BJ (cell line): ENCODE data around the gene OAS2. TPM values are rescaled to one million over a fixed set of nuclear protein-coding genes. Genes with fewer than 3 reads are reported as not detected.

Experiments used
- CTCF ChIA-PET: fragments of 350-600 bp; formaldehyde crosslinking; extraction: SDS; loops from one replicate; lab custom pipeline; 2021; ENCODE audit warnings: antibody characterized with exemption, inconsistent platforms; lab: Yijun Ruan, JAX
- POLR2A ChIA-PET: fragments of 300-600 bp; sonication (Branson Sonifier 250); formaldehyde crosslinking; extraction: SDS; loops from one replicate; lab custom pipeline; 2021; ENCODE audit warnings: antibody characterized with exemption; lab: Charles Lee
- DNase-seq: peaks from one replicate; pipeline ENCODE4 v3.0.0-alpha.2; 2011; ENCODE audit warnings: low read depth
- H3K27me3 ChIP-seq: 2 replicates; pipeline ENCODE4 v1.6.0; 2011; ENCODE audit warnings: low read length; ENCODE audit not compliant: control insufficient read depth, insufficient read depth
- H3K36me3 ChIP-seq: 2 replicates; pipeline ENCODE4 v1.5.1; 2011; ENCODE audit warnings: low read length; ENCODE audit not compliant: control insufficient read depth, insufficient read depth
- H3K4me3 ChIP-seq: 2 replicates; pipeline ENCODE4 v1.5.1; 2011; ENCODE audit warnings: low read depth, mild to moderate bottlenecking, control low read depth, low read length
- CTCF ChIP-seq: IDR thresholded peaks from 2 replicates; pipeline ENCODE4 v1.5.1; 2011; ENCODE audit warnings: low read depth, mild to moderate bottlenecking, control low read depth, inconsistent platforms, low read length, moderate library complexity; ENCODE audit not compliant: insufficient read depth
- polyA plus RNA-seq: library from polyadenylated mRNA; depleted of rRNA; stranded (reverse); fragments of >200 nt; gene quantifications from 2 replicates; pipeline ENCODE4 v1.2.3, GENCODE V29; 2011

The OAS2 gene
- polyA plus RNA-seq, 1 experiment = 1.2 TPM

DNA sequence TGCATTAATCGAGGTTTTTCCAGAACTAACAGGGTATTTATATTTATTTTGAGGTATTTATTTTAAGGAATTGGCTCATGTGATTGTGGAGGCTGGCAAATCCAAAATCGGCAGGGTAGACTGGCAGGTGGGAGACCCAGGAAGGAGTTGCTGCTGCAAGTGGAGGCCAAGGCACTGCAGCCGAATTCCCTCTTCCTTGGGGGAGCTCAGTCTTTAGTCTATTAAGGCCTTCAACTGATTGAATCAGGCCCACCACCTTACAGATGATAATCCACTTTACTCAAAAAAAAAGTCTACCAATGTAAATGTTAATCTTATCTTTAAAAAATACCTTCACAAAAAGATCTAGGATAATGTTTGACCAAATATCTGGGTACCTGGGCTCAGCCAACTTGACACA is 1.2 kb upstream of the OAS2 start:
- DNase-seq = no peak
- POLR2A ChIA-PET = no interaction called here
- H3K4me3 ChIP-seq = no peak overlapping the region
- no peaks in the 10 kb centered on the region for H3K36me3 ChIP-seq
- no peaks in the 10 kb centered on the region for H3K27me3 ChIP-seq
- CTCF ChIA-PET = interaction anchor here (1.0 to 3.5 kb wide), 2 partner anchors 15 to 72 kb away, joined by 3 to 27 read pairs; no protein-coding TSS in a partner anchor
- no peak for TF ChIP-seq CTCF

GRCh38 chr12:112977641-112978040 is 678 bp upstream of the OAS2 start:
- CTCF ChIA-PET = interaction anchor here (0.5 to 3.5 kb wide), 3 partner anchors 14 to 71 kb away, joined by 3 to 27 read pairs (median 3); no protein-coding TSS in a partner anchor
- POLR2A ChIA-PET = no interaction called here
- no peak for DNase-seq
- H3K36me3 ChIP-seq = no peaks in the 10 kb centered on the region
- no peak for TF ChIP-seq CTCF
- no peaks in the 10 kb centered on the region for H3K27me3 ChIP-seq
- H3K4me3 ChIP-seq = no peak overlapping the region

- ChIA-PET POLR2A (no interaction called here), CTCF (interaction anchor here (1.0 to 3.5 kb wide), 2 partner anchors 13 to 53 kb away, joined by 4 to 27 read pairs; no protein-coding TSS in a partner anchor)
- DNase-seq = no peak
- Histone ChIP-seq H3K27me3 (no peaks in the 10 kb centered on the region), H3K4me3 (no peak overlapping the region), H3K36me3 (no peaks in the 10 kb centered on the region)
- no peak for TF ChIP-seq CTCF
These were observed 842 bp downstream of the OAS2 start for GRCh38 chr12:112979041-112979680.

GRCh38 chr12:112980491-112981158 is 2.3 kb downstream of the OAS2 start:
- DNase-seq = no peak
- H3K4me3 ChIP-seq = no peak overlapping the region
- no peaks in the 10 kb centered on the region for H3K27me3 ChIP-seq
- no peak for TF ChIP-seq CTCF
- POLR2A ChIA-PET = no interaction called here
- H3K36me3 ChIP-seq = no peaks in the 10 kb centered on the region
- CTCF ChIA-PET = interaction anchor here (1.5 kb wide), 1 partner anchor 12 kb away, joined by 7 read pairs; no protein-coding TSS in a partner anchor

GRCh38 chr12:112985642-112986290 is 7.4 kb downstream of the OAS2 start:
- H3K4me3 ChIP-seq = no peak overlapping the region
- POLR2A ChIA-PET = no interaction called here
- DNase-seq = no peak
- no peaks in the 10 kb centered on the region for H3K27me3 ChIP-seq
- H3K36me3 ChIP-seq = no peaks in the 10 kb centered on the region
- CTCF ChIA-PET = no interaction called here
- no peak for TF ChIP-seq CTCF
